GM12878 (cell line): ENCODE measurements around the gene FAM133A.
A peak's percentile ranks its signal among the peaks of the same experiment; 100 is the strongest.

Experiments used
- ASH2L ChIP-seq: fragments of 300-600, 200-600 bp; sonication (generic); IDR thresholded peaks from 2 replicates; pipeline ENCODE4 v1.6.1; 2017; ENCODE audit warnings: low read depth, mild to moderate bottlenecking, borderline replicate concordance
- BACH1 ChIP-seq: fragments of 450-650 bp; IDR thresholded peaks from 2 replicates; pipeline ENCODE4 v1.6.1; 2017; ENCODE audit warnings: mild to moderate bottlenecking, borderline replicate concordance
- CEBPB ChIP-seq, 2 experiments: fragments of 150-350 bp in 1 of 2; IDR thresholded peaks; 2 replicates each; pipeline ENCODE4 v1.6.1; 2012 to 2014; ENCODE audit warnings: low read depth in 2 of 2, low read length in 2 of 2, borderline replicate concordance in 1 of 2, inconsistent platforms in 1 of 2
- EZH2 ChIP-seq: IDR thresholded peaks from 2 replicates; pipeline ENCODE4 v1.6.1; 2012; ENCODE audit warnings: low read depth, mild to moderate bottlenecking, control low read depth, inconsistent platforms, low read length, borderline replicate concordance; ENCODE audit not compliant: control insufficient read depth
- MXI1 ChIP-seq: fragments of 150-350 bp; IDR thresholded peaks from 2 replicates; pipeline ENCODE4 v1.6.1; 2011; ENCODE audit warnings: low read depth, mild to moderate bottlenecking, inconsistent platforms, low read length, improper control_type of control experiment
- POLR2AphosphoS5 ChIP-seq: IDR thresholded peaks from 2 replicates; pipeline ENCODE4 v1.6.1; 2011; ENCODE audit warnings: mild to moderate bottlenecking, low read length, inconsistent platforms
- SMC3 ChIP-seq: IDR thresholded peaks from 2 replicates; pipeline ENCODE4 v1.6.1; 2011; ENCODE audit warnings: low read length, improper control_type of control experiment, borderline replicate concordance
- YY1 ChIP-seq: IDR thresholded peaks from 2 replicates; pipeline ENCODE4 v1.6.1; 2011; ENCODE audit warnings: low read depth, mild to moderate bottlenecking, low read length
- ZNF274 ChIP-seq: IDR thresholded peaks from one replicate; pipeline ENCODE4 v1.8.0; 2011; ENCODE audit not compliant: insufficient read length, insufficient read depth
- TF ChIP-seq, protein P1 (sequence below), 3 experiments: IDR thresholded peaks in 2 of 3; conservative IDR thresholded peaks in 1 of 3; 2 replicates each; pipeline ENCODE4 v1.5.1; 2011; ENCODE audit warnings: low read depth in 3 of 3, low read length in 3 of 3, mild to moderate bottlenecking in 3 of 3, control low read depth in 2 of 3, moderate library complexity in 2 of 3, inconsistent platforms in 1 of 3, mixed read lengths in 1 of 3; ENCODE audit not compliant: control insufficient read depth in 2 of 3, insufficient read depth in 1 of 3; ENCODE audit errors: extremely low read depth in 1 of 3
- TF ChIP-seq, protein P2 (sequence below): fragments of 450-650 bp; IDR thresholded peaks from 2 replicates; pipeline ENCODE4 v1.6.1; 2017; ENCODE audit warnings: antibody characterized with exemption, mild to moderate bottlenecking, moderate library complexity
- TF ChIP-seq, protein P3 (sequence below): IDR thresholded peaks from 2 replicates; pipeline ENCODE4 v1.6.1; 2011; ENCODE audit warnings: low read depth, mild to moderate bottlenecking, low read length, moderate library complexity, borderline replicate concordance; ENCODE audit errors: extremely low read depth

DNA sequence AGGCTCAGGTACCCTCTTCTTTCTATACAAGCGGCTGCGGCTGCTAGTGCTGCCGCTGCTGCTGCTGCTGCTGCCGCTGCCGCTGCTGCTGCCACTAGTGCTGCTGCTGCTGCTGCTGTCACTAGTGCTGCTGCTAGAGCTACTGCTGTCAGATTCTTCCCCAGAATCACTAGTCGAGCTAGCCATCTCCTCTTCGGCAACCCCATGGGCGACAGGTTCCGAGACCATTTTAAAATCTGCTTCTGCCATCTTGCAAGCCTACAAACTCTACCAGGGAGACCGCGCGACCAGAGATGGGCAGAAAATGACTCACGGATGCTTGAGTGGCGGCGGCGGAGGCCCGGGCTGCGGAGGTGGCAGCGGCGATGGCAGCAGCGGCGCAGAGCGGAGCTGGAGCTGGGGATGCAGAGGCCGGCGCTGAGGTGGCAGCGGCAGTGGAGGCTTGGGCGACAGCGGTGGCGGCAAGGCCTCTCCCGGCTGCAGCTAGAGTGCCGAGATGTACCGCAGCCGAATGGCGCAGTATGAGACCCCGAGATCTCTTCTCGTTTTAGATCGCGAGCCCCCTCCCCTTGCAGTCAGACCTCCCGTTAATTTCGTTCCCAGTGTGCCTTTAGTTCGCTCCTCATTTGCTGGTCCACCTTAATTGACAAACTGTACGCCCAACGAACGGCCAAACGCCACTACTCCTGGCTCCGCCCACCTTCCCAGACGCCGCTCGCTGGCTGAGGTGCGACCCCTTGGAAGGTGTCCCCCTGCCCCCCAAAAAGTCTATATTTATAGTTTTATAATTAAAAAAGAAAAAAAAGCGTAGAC is 744 bp upstream of the FAM133A start, which contains the start of gene NAP1L3:
- TF ChIP-seq SMC3 (no peak), CEBPB (IDR thresholded peaks at IDR 0.05; ENCODE audit: borderline replicate concordance in 1 of 2, low read depth in 2 of 2, low read length in 2 of 2) (no peak), BACH1 (no peak), MXI1 (no peak), ASH2L (no peak), ZNF274 (no peak), YY1 (peak; percentile 54; the same call in 1 of the 2 replicates), POLR2AphosphoS5 (no peak), EZH2 (no peak)
- TF ChIP-seq, protein P1, sequence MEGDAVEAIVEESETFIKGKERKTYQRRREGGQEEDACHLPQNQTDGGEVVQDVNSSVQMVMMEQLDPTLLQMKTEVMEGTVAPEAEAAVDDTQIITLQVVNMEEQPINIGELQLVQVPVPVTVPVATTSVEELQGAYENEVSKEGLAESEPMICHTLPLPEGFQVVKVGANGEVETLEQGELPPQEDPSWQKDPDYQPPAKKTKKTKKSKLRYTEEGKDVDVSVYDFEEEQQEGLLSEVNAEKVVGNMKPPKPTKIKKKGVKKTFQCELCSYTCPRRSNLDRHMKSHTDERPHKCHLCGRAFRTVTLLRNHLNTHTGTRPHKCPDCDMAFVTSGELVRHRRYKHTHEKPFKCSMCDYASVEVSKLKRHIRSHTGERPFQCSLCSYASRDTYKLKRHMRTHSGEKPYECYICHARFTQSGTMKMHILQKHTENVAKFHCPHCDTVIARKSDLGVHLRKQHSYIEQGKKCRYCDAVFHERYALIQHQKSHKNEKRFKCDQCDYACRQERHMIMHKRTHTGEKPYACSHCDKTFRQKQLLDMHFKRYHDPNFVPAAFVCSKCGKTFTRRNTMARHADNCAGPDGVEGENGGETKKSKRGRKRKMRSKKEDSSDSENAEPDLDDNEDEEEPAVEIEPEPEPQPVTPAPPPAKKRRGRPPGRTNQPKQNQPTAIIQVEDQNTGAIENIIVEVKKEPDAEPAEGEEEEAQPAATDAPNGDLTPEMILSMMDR (IDR thresholded peaks at IDR 0.05 in 2 of 3, conservative IDR thresholded peaks at IDR 0.05 in 1 of 3; ENCODE audit: control insufficient read depth in 2 of 3, extremely low read depth in 1 of 3, insufficient read depth in 1 of 3, low read depth in 3 of 3, low read length in 3 of 3): no peak
- TF ChIP-seq, protein P2, sequence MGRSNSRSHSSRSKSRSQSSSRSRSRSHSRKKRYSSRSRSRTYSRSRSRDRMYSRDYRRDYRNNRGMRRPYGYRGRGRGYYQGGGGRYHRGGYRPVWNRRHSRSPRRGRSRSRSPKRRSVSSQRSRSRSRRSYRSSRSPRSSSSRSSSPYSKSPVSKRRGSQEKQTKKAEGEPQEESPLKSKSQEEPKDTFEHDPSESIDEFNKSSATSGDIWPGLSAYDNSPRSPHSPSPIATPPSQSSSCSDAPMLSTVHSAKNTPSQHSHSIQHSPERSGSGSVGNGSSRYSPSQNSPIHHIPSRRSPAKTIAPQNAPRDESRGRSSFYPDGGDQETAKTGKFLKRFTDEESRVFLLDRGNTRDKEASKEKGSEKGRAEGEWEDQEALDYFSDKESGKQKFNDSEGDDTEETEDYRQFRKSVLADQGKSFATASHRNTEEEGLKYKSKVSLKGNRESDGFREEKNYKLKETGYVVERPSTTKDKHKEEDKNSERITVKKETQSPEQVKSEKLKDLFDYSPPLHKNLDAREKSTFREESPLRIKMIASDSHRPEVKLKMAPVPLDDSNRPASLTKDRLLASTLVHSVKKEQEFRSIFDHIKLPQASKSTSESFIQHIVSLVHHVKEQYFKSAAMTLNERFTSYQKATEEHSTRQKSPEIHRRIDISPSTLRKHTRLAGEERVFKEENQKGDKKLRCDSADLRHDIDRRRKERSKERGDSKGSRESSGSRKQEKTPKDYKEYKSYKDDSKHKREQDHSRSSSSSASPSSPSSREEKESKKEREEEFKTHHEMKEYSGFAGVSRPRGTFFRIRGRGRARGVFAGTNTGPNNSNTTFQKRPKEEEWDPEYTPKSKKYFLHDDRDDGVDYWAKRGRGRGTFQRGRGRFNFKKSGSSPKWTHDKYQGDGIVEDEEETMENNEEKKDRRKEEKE: no peak
- TF ChIP-seq, protein P3, sequence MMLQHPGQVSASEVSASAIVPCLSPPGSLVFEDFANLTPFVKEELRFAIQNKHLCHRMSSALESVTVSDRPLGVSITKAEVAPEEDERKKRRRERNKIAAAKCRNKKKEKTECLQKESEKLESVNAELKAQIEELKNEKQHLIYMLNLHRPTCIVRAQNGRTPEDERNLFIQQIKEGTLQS: no peak
